Mesendoderm (in vitro differentiated cells): ENCODE results near the gene RAB26.

Source experiments
- DNase-seq: peaks from one replicate; pipeline ENCODE4 v3.0.0; 2013
- H2AK5ac ChIP-seq: 2 replicates; pipeline ENCODE4 v1.6.1; 2013; ENCODE audit warnings: low read length, inconsistent platforms
- H2BK120ac ChIP-seq: 2 replicates; pipeline ENCODE4 v1.6.1; 2013; ENCODE audit warnings: low read depth, mild to moderate bottlenecking, low read length, moderate library complexity, mixed read lengths
- H2BK15ac ChIP-seq: replicated peaks from 2 replicates; pipeline ENCODE4 v1.6.1; 2013; ENCODE audit warnings: low read depth, mild to moderate bottlenecking, moderate library complexity
- H2BK5ac ChIP-seq: 2 replicates; pipeline ENCODE4 v1.6.1; 2013; ENCODE audit warnings: low read length, inconsistent platforms
- H3K18ac ChIP-seq: 2 replicates; pipeline ENCODE4 v1.6.1; 2013; ENCODE audit warnings: mild to moderate bottlenecking, low read length, mixed read lengths
- H3K23ac ChIP-seq: one replicate; pipeline ENCODE4 v1.6.1; 2013; ENCODE audit warnings: low read length
- H3K27ac ChIP-seq: 2 replicates; pipeline ENCODE4 v1.5.1; 2013; ENCODE audit warnings: low read depth, mild to moderate bottlenecking, inconsistent platforms, low read length, moderate library complexity
- H3K27me3 ChIP-seq: 2 replicates; pipeline ENCODE4 v1.6.1; 2013; ENCODE audit warnings: low read length, control low read depth, mild to moderate bottlenecking, inconsistent platforms; ENCODE audit not compliant: insufficient read depth, poor library complexity
- H3K36me3 ChIP-seq: 2 replicates; pipeline ENCODE4 v1.6.1; 2013; ENCODE audit warnings: low read length, inconsistent platforms; ENCODE audit not compliant: control insufficient read depth, insufficient read depth
- H3K4ac ChIP-seq: one replicate; pipeline ENCODE4 v1.6.1; 2013; ENCODE audit warnings: low read depth, mild to moderate bottlenecking, low read length, moderate library complexity
- H3K4me1 ChIP-seq: 2 replicates; pipeline ENCODE4 v1.6.1; 2013; ENCODE audit warnings: low read depth, low read length, inconsistent platforms; ENCODE audit not compliant: control insufficient read depth
- H3K4me2 ChIP-seq: 2 replicates; pipeline ENCODE4 v1.6.1; 2013; ENCODE audit warnings: low read length
- H3K4me3 ChIP-seq: 2 replicates; pipeline ENCODE4 v1.5.1; 2013; ENCODE audit warnings: mild to moderate bottlenecking, low read length
- H3K56ac ChIP-seq: one replicate; pipeline ENCODE4 v1.6.1; 2013; ENCODE audit warnings: low read length
- H3K79me1 ChIP-seq: 2 replicates; pipeline ENCODE4 v1.6.1; 2013; ENCODE audit warnings: low read length, inconsistent platforms
- H3K79me2 ChIP-seq: 2 replicates; pipeline ENCODE4 v1.6.1; 2013; ENCODE audit warnings: mild to moderate bottlenecking, low read length; ENCODE audit not compliant: control insufficient read depth, insufficient read depth
- H3K9ac ChIP-seq: 2 replicates; pipeline ENCODE4 v1.6.1; 2013; ENCODE audit warnings: low read length, inconsistent platforms
- H4K5ac ChIP-seq: one replicate; pipeline ENCODE4 v1.6.1; 2013; ENCODE audit warnings: low read length
- H4K8ac ChIP-seq: one replicate; pipeline ENCODE4 v1.6.1; 2013; ENCODE audit warnings: low read depth, mild to moderate bottlenecking, control low read depth, low read length, moderate library complexity
- WGBS: extraction: QIAGEN DNeasy Blood & Tissue Kit; methylation state at CpG from one replicate; pipeline ENCODE4 v1.1.7; 2013; ENCODE audit warnings: low lambda C conversion rate, missing lambda C conversion rate; ENCODE audit not compliant: insufficient coverage; ENCODE audit errors: extremely low coverage; 5-methylcytosine and 5-hydroxymethylcytosine counted together

RAB26 gene

DNA sequence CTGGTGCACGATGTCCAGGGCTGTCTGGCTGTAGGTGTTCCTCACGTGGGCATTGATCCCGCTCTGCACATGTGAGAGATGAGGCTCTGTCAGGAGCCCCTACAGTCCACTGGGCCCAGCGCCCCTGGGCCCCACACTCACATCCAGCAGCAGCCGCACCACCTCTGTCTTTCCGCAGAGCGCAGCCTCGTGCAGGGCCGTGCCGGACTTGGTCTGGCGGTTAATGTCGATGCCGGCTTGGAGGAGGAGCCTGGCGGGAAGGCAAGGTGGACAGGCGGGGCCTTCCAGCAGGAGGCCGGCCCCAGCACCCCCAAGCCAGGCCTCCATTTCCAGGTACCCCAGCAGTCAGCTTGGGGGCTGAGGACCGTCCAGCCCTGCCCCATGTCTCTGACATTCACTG, 38.8 kb downstream of the RAB26 start:
- H3K23ac ChIP-seq = no peak overlapping the region
- no peak overlapping the region for H4K5ac ChIP-seq
- H2BK15ac ChIP-seq = no peak overlapping the region
- no peak overlapping the region for H3K27ac ChIP-seq
- no peak overlapping the region for H2BK120ac ChIP-seq
- DNase-seq = no peak
- no peaks in the 10 kb centered on the region for H3K27me3 ChIP-seq
- no peaks in the 10 kb centered on the region for H3K79me1 ChIP-seq
- H3K18ac ChIP-seq = no peak overlapping the region
- no peaks in the 10 kb centered on the region for H3K4me1 ChIP-seq
- no peak overlapping the region for H2AK5ac ChIP-seq
- H2BK5ac ChIP-seq = no peak overlapping the region
- no peak overlapping the region for H3K56ac ChIP-seq
- no peak overlapping the region for H3K4me3 ChIP-seq
- H4K8ac ChIP-seq = no peak overlapping the region
- no peak overlapping the region for H3K4ac ChIP-seq
- H3K36me3 ChIP-seq = no peaks in the 10 kb centered on the region
- no peaks in the 10 kb centered on the region for H3K79me2 ChIP-seq
- H3K9ac ChIP-seq = no peak overlapping the region
- no CpG with 5 or more reads among the region's 17 CpGs for WGBS
- no peak overlapping the region for H3K4me2 ChIP-seq

DNA sequence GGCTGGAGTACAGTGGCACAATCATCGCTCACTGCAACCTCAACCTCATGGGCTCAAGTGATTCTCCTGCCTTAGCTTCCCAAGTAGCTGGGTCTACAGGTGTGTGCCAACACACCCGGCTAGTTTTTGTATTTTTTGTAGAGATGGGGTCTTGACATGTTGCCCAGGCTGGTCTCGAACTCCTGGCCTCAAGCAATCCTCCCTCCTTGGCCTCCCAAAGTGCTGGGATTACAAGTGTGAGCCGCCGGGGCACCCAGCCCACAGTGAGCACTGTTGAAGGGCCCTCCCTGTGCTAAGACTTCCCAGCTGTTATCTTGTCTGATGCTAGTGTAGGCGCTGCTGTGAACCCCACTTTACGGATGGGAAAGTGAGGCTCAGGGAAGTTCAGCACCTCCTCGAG, 40.0 kb downstream of the RAB26 start:
- no peak overlapping the region for H3K4me3 ChIP-seq
- no peaks in the 10 kb centered on the region for H3K36me3 ChIP-seq
- no peak overlapping the region for H3K4me2 ChIP-seq
- no peak overlapping the region for H3K23ac ChIP-seq
- no peaks in the 10 kb centered on the region for H3K4me1 ChIP-seq
- no peaks in the 10 kb centered on the region for H3K27me3 ChIP-seq
- H3K27ac ChIP-seq = no peak overlapping the region
- no peak overlapping the region for H3K9ac ChIP-seq
- no peaks in the 10 kb centered on the region for H3K79me1 ChIP-seq
- no peak overlapping the region for H2BK120ac ChIP-seq
- H4K5ac ChIP-seq = no peak overlapping the region
- no peak for DNase-seq
- no peak overlapping the region for H3K56ac ChIP-seq
- WGBS = no CpG with 5 or more reads among the region's 8 CpGs
- H3K79me2 ChIP-seq = no peaks in the 10 kb centered on the region
- no peak overlapping the region for H3K4ac ChIP-seq
- H2BK5ac ChIP-seq = no peak overlapping the region
- H3K18ac ChIP-seq = no peak overlapping the region
- H2AK5ac ChIP-seq = no peak overlapping the region
- H4K8ac ChIP-seq = no peak overlapping the region
- H2BK15ac ChIP-seq = no peak overlapping the region

DNA sequence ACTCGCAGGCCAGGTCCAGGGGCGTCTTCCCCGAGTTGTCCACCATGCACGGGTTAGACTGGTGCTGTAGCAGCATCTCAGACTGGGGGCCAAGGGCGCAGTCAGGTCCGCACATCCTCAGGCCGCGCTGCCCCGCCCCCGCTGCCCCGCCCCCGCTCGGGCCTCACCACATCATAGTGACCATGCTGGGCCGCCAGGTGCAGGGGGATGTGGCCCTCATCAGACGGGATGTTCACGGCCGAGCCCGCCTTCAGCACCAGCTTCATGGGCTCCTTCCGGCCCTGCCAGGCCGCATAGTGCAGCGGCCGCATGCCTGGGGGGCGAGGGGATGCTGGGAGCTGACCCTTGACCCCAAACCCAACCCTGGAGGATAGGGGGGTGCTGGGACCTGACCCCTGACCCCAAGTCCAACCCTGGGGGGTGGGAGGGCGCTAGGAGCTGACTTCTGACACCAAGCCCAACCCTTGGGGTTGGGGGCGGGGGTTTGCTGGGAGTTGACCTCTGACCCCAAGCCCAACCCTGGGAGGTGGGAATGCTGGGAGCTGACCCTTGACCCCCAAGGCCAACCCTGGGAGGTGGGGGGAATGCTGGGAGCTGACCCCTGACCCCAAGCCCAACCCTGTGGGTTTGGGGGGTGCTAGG, 40.9 kb downstream of the RAB26 start:
- Histone ChIP-seq H3K4me3 (no peak overlapping the region), H3K79me1 (no peaks in the 10 kb centered on the region), H3K36me3 (no peaks in the 10 kb centered on the region), H4K8ac (no peak overlapping the region), H3K56ac (no peak overlapping the region), H3K4ac (no peak overlapping the region), H3K79me2 (no peaks in the 10 kb centered on the region), H3K9ac (no peak overlapping the region), H3K27ac (no peak overlapping the region), H3K27me3 (no peaks in the 10 kb centered on the region), H2AK5ac (no peak overlapping the region), H3K4me2 (no peak overlapping the region), H2BK5ac (no peak overlapping the region), H2BK15ac (no peak overlapping the region), H3K18ac (no peak overlapping the region), H3K23ac (no peak overlapping the region), H3K4me1 (no peaks in the 10 kb centered on the region), H2BK120ac (no peak overlapping the region), H4K5ac (no peak overlapping the region)
- no peak for DNase-seq
- WGBS = no CpG with 5 or more reads among the region's 25 CpGs

DNA sequence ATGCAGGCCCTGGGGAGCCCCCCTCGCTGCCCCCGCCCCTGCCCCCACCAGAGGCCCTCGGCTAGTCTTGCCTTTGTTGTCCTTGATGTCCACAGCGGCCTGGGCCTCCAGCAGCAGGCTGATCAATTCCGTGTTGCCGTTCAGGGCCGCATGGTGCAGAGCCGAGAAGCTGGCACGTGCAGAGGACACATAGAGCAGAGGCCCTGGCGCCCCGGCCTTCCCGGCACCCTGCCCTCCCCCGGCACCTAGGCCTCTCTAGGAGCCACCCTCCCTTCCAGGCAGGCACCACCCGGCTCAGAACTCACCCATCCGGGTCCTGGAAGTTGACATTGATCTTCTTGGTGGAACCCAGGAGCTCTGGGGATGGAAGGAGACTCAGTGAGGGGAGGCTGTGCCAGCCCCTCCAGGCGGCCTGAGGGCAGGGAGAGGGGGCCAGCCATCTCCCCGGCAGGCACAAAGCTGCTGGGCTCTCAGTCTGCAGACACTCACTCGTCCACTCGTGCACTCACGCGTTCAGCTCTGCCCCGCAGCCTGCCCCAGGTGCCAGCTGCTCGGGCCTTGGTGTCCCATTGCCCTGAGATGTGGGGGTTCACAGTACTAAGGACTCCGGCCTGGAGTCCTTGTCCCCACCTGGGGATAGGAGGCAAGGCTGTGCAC, 41.7 kb downstream of the RAB26 start:
- no peak overlapping the region for H2BK15ac ChIP-seq
- no peak overlapping the region for H3K9ac ChIP-seq
- no peaks in the 10 kb centered on the region for H3K79me2 ChIP-seq
- no peak overlapping the region for H3K23ac ChIP-seq
- no peak overlapping the region for H2AK5ac ChIP-seq
- no peak overlapping the region for H4K8ac ChIP-seq
- no peak overlapping the region for H4K5ac ChIP-seq
- H2BK5ac ChIP-seq = no peak overlapping the region
- no peaks in the 10 kb centered on the region for H3K27me3 ChIP-seq
- H3K27ac ChIP-seq = no peak overlapping the region
- no peaks in the 10 kb centered on the region for H3K4me1 ChIP-seq
- H3K18ac ChIP-seq = no peak overlapping the region
- H3K4me3 ChIP-seq = no peak overlapping the region
- no peak overlapping the region for H2BK120ac ChIP-seq
- WGBS = no CpG with 5 or more reads among the region's 24 CpGs
- H3K4me2 ChIP-seq = no peak overlapping the region
- no peaks in the 10 kb centered on the region for H3K79me1 ChIP-seq
- DNase-seq = no peak
- H3K36me3 ChIP-seq = no peaks in the 10 kb centered on the region
- H3K4ac ChIP-seq = no peak overlapping the region
- no peak overlapping the region for H3K56ac ChIP-seq

DNA sequence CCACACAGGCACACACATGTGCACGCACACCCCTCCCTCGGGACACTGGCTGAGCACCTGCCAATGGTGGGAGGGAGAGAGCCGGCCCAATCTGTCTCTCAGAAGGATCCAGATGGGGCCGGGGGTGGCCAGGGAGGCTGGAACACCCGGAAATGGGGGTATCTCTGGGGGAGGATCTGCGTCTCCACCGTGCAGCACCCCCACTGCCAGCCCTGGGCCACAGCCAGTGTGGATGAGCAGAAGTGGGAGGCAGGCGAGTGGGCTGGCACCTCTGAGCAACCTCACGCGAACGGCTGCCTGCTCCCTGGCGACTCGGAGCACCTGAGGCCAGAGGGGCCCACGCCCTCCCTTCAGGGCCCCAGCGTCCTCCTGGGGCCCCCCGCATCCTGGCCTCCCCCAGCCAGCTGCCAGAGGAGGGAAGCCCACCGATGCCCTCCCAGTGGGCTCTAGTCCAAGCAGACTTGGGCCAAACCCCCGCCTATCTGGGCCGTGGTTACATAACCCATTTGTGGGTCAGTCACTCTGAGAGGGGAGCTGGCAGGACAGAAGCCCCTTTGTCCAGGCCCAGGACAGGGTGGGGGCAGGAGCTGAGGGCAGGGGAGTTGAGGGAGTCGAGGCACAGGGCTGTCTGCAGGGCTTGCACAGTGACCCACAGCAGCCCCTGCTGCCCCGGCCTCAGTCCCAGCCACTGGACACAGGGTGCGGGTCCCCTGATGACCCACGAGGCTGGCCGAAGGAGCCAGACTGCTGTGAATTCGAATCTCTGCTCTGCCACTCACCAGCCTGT, 42.4 kb downstream of the RAB26 start:
- Histone ChIP-seq H3K79me2 (no peaks in the 10 kb centered on the region), H2BK120ac (no peak overlapping the region), H2BK15ac (no peak overlapping the region), H2AK5ac (no peak overlapping the region), H3K56ac (no peak overlapping the region), H2BK5ac (no peak overlapping the region), H3K4me2 (no peak overlapping the region), H3K27me3 (no peaks in the 10 kb centered on the region), H3K79me1 (no peaks in the 10 kb centered on the region), H4K8ac (no peak overlapping the region), H3K18ac (no peak overlapping the region), H3K4me1 (no peaks in the 10 kb centered on the region), H3K36me3 (no peaks in the 10 kb centered on the region), H4K5ac (no peak overlapping the region), H3K23ac (no peak overlapping the region), H3K4me3 (no peak overlapping the region), H3K9ac (no peak overlapping the region), H3K4ac (no peak overlapping the region), H3K27ac (no peak overlapping the region)
- WGBS = no CpG with 5 or more reads among the region's 25 CpGs
- no peak for DNase-seq
